Measurements from ENCODE around the gene ARL2BP.

DNA sequence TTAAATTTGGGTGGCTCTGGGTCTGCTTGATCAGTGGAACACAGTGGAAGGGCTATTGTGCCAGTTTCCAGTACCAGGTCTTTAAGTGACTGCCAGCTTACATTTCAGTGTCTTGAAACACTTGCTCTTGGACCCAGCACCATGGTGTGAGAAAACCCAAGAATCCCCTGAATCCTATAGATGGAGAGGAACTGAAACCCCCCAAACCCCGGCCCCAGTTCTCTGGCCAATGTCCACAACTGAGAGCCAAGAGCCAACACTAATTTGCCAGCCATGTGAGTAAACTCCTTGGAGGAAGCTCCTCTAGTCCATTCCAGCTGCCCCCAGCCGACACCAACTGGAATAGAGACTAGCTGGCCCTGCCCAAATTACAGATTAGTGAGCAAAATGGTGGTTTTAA, 2.4 kb upstream of the ARL2BP start:
- TF ChIP-seq POLR2A (IDR thresholded peaks at IDR 0.05; ENCODE audit: low read depth, low read length) (no peak), POLR2AphosphoS5 (IDR thresholded peaks at IDR 0.05; ENCODE audit: low read depth, low read length) (no peak)
